Left lung (tissue), 10 donors: ENCODE measurements around the gene SEPTIN8. TPM values are rescaled to one million over a fixed set of nuclear protein-coding genes. Genes with fewer than 3 reads are reported as not detected.

Experiments
- ATAC-seq: fragments of 200-7000 bp; cut with Tn5 transposase; one replicate; pipeline ENCODE4 v1.9.1; 2020; ENCODE audit warnings: moderate library complexity
- DNase-seq, 4 donors: peaks; one replicate each; pipeline ENCODE4 v3.0.0-alpha.2; 2013 to 2020
- H3K27ac ChIP-seq, 2 donors: fragments of 200-600 bp; sonication (generic) in 1 of 2; one replicate each; pipeline versions ENCODE4 v1.5.0 to v1.8.0; 2020 to 2021
- H3K27me3 ChIP-seq, 2 donors: fragments of 200-600 bp; sonication (generic) in 1 of 2; one replicate each; pipeline versions ENCODE4 v1.5.0 to v1.8.0; 2020 to 2021
- H3K36me3 ChIP-seq, 2 donors: fragments of 200-600 bp; sonication (generic) in 1 of 2; one replicate each; pipeline versions ENCODE4 v1.5.0 to v1.8.0; 2020 to 2021
- H3K4me1 ChIP-seq, 2 donors: fragments of 200-600 bp; one replicate each; pipeline ENCODE4 v1.8.0; 2021
- H3K4me3 ChIP-seq, 2 donors: fragments of 200-600 bp; sonication (generic) in 1 of 2; one replicate each; pipeline versions ENCODE4 v1.5.0 to v1.8.0; 2020 to 2021; ENCODE audit warnings: mild to moderate bottlenecking in 1 of 2
- H3K9me3 ChIP-seq, 2 donors: fragments of 200-600 bp; sonication (generic) in 1 of 2; one replicate each; pipeline versions ENCODE4 v1.5.0 to v1.8.0; 2020 to 2021
- intact Hi-C, 2 donors: fragments of 100-400 bp; cut with DNase I; formaldehyde crosslinking; loops; one replicate each; pipeline versions ENCODE4 v1.11.2 to v1.14.2; 2022
- polyA plus RNA-seq, 6 donors: library from polyadenylated mRNA; unstranded; fragments of 120-200 nt; gene quantifications; one replicate each; pipeline ENCODE4 v1.2.1, GENCODE V29; 2013; ENCODE audit not compliant: insufficient read length in 6 of 6
- total RNA-seq, 2 donors: library from RNA; stranded (reverse); fragmentation: NEBNext Ultra II Directional; extraction: Animal tissue kit (Norgen Biotek cat#: 25700); gene quantifications; one replicate each; pipeline ENCODE4 v1.2.1, GENCODE V29; 2021
- TF ChIP-seq, protein P1 (sequence below), 2 donors: fragments of 200-600 bp; sonication (generic) in 1 of 2; IDR thresholded peaks; one replicate each; pipeline versions ENCODE4 v1.5.0 to v1.8.0; 2021; ENCODE audit warnings: antibody characterized with exemption in 2 of 2
- donor health status: DM: no; HTN: yes; CAD: no.
- donor health status: DM: no; HTN: no; CAD: no.

The SEPTIN8 gene
- total and polyA plus RNA-seq, 8 donors, result 38.8 to 73.8 (median 60.5) TPM

DNA sequence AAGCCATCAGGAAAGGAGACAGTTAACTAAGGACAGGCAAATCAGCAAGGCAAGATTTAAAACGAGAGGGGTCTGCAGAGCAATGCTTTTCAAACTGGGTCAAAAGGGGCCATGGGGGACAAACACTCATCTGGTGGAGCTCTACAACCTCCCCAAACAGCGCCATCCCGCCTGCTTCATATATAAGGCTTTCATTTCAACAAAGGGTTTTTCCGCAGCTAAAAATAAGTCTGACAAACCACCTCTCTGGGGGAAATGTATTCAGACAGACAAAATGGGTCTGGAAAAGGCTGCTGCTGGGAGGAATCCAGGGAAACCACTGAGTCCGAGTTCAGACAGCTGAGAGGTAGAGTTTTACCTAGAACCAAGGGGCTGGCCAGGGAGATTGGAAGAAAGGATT is 8.3 kb upstream of the SEPTIN8 start:
- H3K9me3 ChIP-seq, result no peaks in the 10 kb centered on the region
- no peaks in the 10 kb centered on the region for H3K36me3 ChIP-seq
- TF ChIP-seq, protein P1, sequence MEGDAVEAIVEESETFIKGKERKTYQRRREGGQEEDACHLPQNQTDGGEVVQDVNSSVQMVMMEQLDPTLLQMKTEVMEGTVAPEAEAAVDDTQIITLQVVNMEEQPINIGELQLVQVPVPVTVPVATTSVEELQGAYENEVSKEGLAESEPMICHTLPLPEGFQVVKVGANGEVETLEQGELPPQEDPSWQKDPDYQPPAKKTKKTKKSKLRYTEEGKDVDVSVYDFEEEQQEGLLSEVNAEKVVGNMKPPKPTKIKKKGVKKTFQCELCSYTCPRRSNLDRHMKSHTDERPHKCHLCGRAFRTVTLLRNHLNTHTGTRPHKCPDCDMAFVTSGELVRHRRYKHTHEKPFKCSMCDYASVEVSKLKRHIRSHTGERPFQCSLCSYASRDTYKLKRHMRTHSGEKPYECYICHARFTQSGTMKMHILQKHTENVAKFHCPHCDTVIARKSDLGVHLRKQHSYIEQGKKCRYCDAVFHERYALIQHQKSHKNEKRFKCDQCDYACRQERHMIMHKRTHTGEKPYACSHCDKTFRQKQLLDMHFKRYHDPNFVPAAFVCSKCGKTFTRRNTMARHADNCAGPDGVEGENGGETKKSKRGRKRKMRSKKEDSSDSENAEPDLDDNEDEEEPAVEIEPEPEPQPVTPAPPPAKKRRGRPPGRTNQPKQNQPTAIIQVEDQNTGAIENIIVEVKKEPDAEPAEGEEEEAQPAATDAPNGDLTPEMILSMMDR (IDR thresholded peaks at IDR 0.05), result no peak
- intact Hi-C loops, result no loop called here
- ATAC-seq, result no peak
- H3K27me3 ChIP-seq, result peaks cover 0 to 13% of the 10 kb centered on the region in 2 donors
- no peak overlapping the region for H3K27ac ChIP-seq
- no peak for DNase-seq
- H3K4me3 ChIP-seq, result no peak overlapping the region
- peaks cover 0 to 7% of the 10 kb centered on the region in 2 donors for H3K4me1 ChIP-seq

DNA sequence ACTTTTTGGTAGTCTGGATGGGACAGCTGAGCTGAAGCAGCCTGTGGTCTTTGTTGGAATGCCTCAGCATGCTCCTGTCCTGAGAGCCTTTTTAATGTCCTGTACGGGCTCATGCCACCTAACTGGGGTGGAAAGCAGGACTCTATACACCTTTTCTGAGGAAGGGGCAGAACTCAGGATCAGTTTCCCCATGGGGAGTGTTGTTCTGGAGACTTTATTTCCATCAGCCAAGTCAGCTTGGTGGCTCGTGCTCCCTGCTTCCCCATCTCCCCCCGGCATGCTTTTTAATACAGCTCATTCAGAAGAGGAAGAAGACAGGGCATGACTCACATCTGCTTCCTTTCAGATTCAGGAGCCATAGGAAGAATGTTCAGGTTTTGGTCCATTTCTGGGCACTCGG is 5.1 kb upstream of the SEPTIN8 start:
- peak; percentile 41 for ATAC-seq
- Histone ChIP-seq H3K36me3 (no peaks in the 10 kb centered on the region), H3K9me3 (no peaks in the 10 kb centered on the region), H3K4me1 (peaks cover 0 to 16% of the 10 kb centered on the region in 2 donors), H3K4me3 (no peak overlapping the region), H3K27ac (no peak overlapping the region), H3K27me3 (peaks cover 0 to 46% of the 10 kb centered on the region in 2 donors)
- TF ChIP-seq, protein P1 (IDR thresholded peaks at IDR 0.05), result no peak
- intact Hi-C loops, result no loop called here
- DNase-seq, result no peak

DNA sequence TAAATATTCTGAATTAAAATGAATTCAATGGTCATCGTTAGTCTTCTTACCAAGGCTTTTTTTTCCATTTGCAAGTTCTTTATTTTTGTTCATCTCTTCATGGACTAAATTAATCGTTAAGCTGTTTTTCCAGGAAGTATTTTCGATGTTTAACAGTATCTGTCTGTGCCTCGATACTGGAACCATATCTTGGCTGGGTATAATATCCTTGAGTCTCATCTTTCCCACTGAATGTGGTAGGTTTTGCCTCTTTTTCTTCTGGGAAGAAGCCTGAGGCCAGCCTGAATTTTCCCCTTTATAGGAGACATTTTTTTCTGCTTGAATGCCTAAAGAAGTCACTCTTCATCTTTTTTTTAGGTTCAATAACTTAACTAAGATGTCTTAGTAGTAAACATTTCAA is 4.0 kb upstream of the SEPTIN8 start:
- Histone ChIP-seq H3K27me3 (peaks cover 0 to 57% of the 10 kb centered on the region in 2 donors), H3K4me1 (peaks cover 0 to 23% of the 10 kb centered on the region in 2 donors), H3K27ac (no peak overlapping the region), H3K36me3 (no peaks in the 10 kb centered on the region), H3K9me3 (no peaks in the 10 kb centered on the region), H3K4me3 (no peak overlapping the region)
- ATAC-seq, result no peak
- DNase-seq, result no peak
- intact Hi-C loops, result no loop called here
- TF ChIP-seq, protein P1 (IDR thresholded peaks at IDR 0.05), result no peak

DNA sequence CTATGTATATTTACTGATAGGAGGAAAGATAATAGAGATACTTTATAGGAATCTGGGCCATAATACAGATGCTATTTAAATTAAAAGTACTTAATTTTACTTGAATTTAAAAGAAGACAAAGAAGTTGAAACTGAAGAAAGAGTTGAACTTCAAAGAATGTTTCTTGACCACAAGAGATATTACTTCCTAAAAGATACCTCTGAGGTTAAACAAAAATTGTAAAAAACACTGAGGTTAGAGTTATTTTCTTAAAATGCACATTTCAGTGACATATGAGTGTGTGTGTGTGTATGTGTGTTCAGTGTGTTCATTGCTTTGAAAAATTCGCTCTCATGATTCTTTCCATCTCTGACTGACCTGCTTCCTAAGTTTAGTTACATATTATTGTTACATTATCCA is 3.5 kb upstream of the SEPTIN8 start:
- Histone ChIP-seq H3K27me3 (peaks cover 0 to 61% of the 10 kb centered on the region in 2 donors), H3K27ac (no peak overlapping the region), H3K4me1 (peaks cover 3 to 27% of the 10 kb centered on the region in 2 donors), H3K4me3 (no peak overlapping the region), H3K36me3 (no peaks in the 10 kb centered on the region), H3K9me3 (no peaks in the 10 kb centered on the region)
- no peak for DNase-seq
- intact Hi-C loops, result no loop called here
- TF ChIP-seq, protein P1 (IDR thresholded peaks at IDR 0.05), result no peak
- ATAC-seq, result no peak

DNA sequence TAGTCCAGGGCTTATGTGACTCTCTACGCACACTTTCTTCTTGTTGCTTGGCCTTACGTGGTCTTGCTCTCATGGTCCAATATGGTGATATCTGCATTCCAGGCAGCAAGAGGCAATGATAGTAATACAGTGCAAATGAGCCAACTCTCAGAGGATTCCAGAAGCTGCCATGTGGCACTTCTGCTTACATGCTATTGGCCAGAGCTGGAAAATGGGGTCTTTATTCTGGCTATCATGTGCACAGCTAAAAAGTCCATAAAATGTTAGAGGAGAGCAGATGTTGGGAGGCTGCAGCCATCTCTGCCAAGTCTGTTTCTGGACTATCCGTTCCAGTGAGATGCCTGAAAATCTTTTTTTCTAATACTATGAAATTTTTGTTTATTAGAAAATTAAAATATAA is 2.9 kb upstream of the SEPTIN8 start:
- TF ChIP-seq, protein P1 (IDR thresholded peaks at IDR 0.05), result no peak
- peaks cover 0 to 67% of the 10 kb centered on the region in 2 donors for H3K27me3 ChIP-seq
- DNase-seq (no peak), ATAC-seq (no peak)
- H3K36me3 ChIP-seq, result no peaks in the 10 kb centered on the region
- H3K4me3 ChIP-seq, result no peak overlapping the region
- intact Hi-C loops, result no loop called here
- H3K27ac ChIP-seq, result no peak overlapping the region
- H3K9me3 ChIP-seq, result no peaks in the 10 kb centered on the region
- peaks cover 9 to 33% of the 10 kb centered on the region in 2 donors for H3K4me1 ChIP-seq
